Endothelial cell of umbilical vein (primary cell): Measurements from ENCODE around the gene GPATCH4. TPM values are rescaled to one million over a fixed set of nuclear protein-coding genes. Genes with fewer than 3 reads are reported as not detected.

Experiments
- BruUV-seq: library from RNA; stranded (reverse); fragments of 400-500 nt; replicated peaks from 2 replicates; lab custom pipeline; 2021; lab: Mats Ljungman, UMichigan
- CTCF ChIA-PET: fragments of 300-600, 350-600 bp; sonication (Branson Sonifier 250); formaldehyde crosslinking; loops from one replicate; lab custom pipeline; 2021; ENCODE audit warnings: antibody characterized with exemption, inconsistent platforms; lab: Charles Lee
- POLR2A ChIA-PET: fragments of 300-600, 350-600 bp; sonication (Branson Sonifier 250); formaldehyde crosslinking; loops from one replicate; lab custom pipeline; 2021; ENCODE audit warnings: antibody characterized with exemption, inconsistent platforms; lab: Charles Lee
- DNase-seq: peaks from one replicate; pipeline ENCODE4 v3.0.0-alpha.2; 2011; ENCODE audit warnings: low read depth, low spot score
- FAIRE-seq: peaks from 2 replicates; lab custom pipeline; 2011; peaks lifted over from hg19 to GRCh38; lab: Jason Lieb, UNC
- H2AFZ ChIP-seq: 2 replicates; pipeline ENCODE4 v1.6.0; 2012; ENCODE audit warnings: low read depth, low read length, control low read depth, inconsistent platforms
- H3K27ac ChIP-seq: 2 replicates; pipeline ENCODE4 v1.5.1; 2011; ENCODE audit warnings: low read depth, mild to moderate bottlenecking, control low read depth, low read length, moderate library complexity; ENCODE audit not compliant: insufficient read depth
- H3K27me3 ChIP-seq, 2 experiments: 2 replicates each; pipeline versions ENCODE4 v1.6.0 to v1.6.1; 2011; ENCODE audit warnings: low read length in 2 of 2, mixed read lengths in 1 of 2; ENCODE audit not compliant: control insufficient read depth in 2 of 2, insufficient read depth in 2 of 2
- H3K36me3 ChIP-seq, 2 experiments: 2 replicates in 1 of 2; 3 replicates in 1 of 2; pipeline ENCODE4 v1.5.1; 2011; ENCODE audit warnings: low read length in 2 of 2, mild to moderate bottlenecking in 1 of 2, moderate library complexity in 1 of 2; ENCODE audit not compliant: control insufficient read depth in 2 of 2, insufficient read depth in 2 of 2; ENCODE audit errors: extremely low read depth in 1 of 2
- H3K4me1 ChIP-seq: 3 replicates; pipeline ENCODE4 v1.5.1; 2011; ENCODE audit warnings: mild to moderate bottlenecking, low read length; ENCODE audit not compliant: control insufficient read depth, insufficient read depth; ENCODE audit errors: extremely low read depth
- H3K4me2 ChIP-seq: 2 replicates; pipeline ENCODE4 v1.6.1; 2011; ENCODE audit warnings: low read length, control low read depth, mixed read lengths; ENCODE audit not compliant: insufficient read depth
- H3K4me3 ChIP-seq, 3 experiments: fragments of 200-600 bp in 1 of 3; sonication (generic), shearing (Covaris generic) in 1 of 3; replicated peaks in 1 of 3; 2 replicates each; pipeline ENCODE4 v1.5.1; 2011 to 2016; ENCODE audit warnings: control low read depth in 3 of 3, low read length in 3 of 3, mild to moderate bottlenecking in 2 of 3, inconsistent platforms in 1 of 3, low read depth in 1 of 3, moderate library complexity in 1 of 3; ENCODE audit not compliant: insufficient read depth in 1 of 3
- H3K79me2 ChIP-seq: 2 replicates; pipeline ENCODE4 v1.6.0; 2012; ENCODE audit warnings: low read length, inconsistent platforms; ENCODE audit not compliant: control insufficient read depth, insufficient read depth
- H3K9ac ChIP-seq: replicated peaks from 2 replicates; pipeline ENCODE3; 2011; ENCODE audit warnings: low read length, control low read depth; ENCODE audit not compliant: insufficient read depth; ENCODE audit errors: extremely low read depth
- H3K9me1 ChIP-seq: replicated peaks from 3 replicates; pipeline ENCODE4 v1.6.0; 2011; ENCODE audit warnings: mild to moderate bottlenecking, low read length; ENCODE audit not compliant: control insufficient read depth, insufficient read depth; ENCODE audit errors: extremely low read depth
- H3K9me3 ChIP-seq: replicated peaks from 2 replicates; pipeline ENCODE4 v1.5.1; 2012; ENCODE audit warnings: low read length, inconsistent platforms; ENCODE audit not compliant: control insufficient read depth, insufficient read depth
- H4K20me1 ChIP-seq: replicated peaks from 2 replicates; pipeline ENCODE3; 2011; ENCODE audit warnings: mild to moderate bottlenecking, low read length; ENCODE audit not compliant: control insufficient read depth, insufficient read depth; ENCODE audit errors: extremely low read depth
- EZH2 ChIP-seq: IDR thresholded peaks from 2 replicates; pipeline ENCODE4 v1.6.1; 2012; ENCODE audit warnings: borderline replicate concordance, low read depth, mild to moderate bottlenecking, moderate library complexity, low read length, inconsistent platforms; ENCODE audit not compliant: severe bottlenecking
- GATA2 ChIP-seq: IDR thresholded peaks from 2 replicates; pipeline ENCODE4 v1.7.0; 2011; ENCODE audit warnings: low read depth, mild to moderate bottlenecking, moderate library complexity, mixed read lengths, low read length; ENCODE audit not compliant: insufficient read length, insufficient read depth
- POLR2AphosphoS5 ChIP-seq: IDR thresholded peaks from 2 replicates; pipeline ENCODE4 v1.6.1; 2012; ENCODE audit warnings: low read depth, mild to moderate bottlenecking, control low read depth, low read length, moderate library complexity; ENCODE audit not compliant: insufficient read depth
- dilution Hi-C: fragments of 300-500 bp; cut with MboI; formaldehyde crosslinking; loops from one replicate; pipeline ENCODE4 v1.15.0; 2019; ENCODE audit warnings: low sequenced_read_pairs; ENCODE audit not compliant: extremely low pct_ligation_motif_present
- intact Hi-C: fragments of 100-400 bp; cut with micrococcal nuclease; formaldehyde crosslinking; loops from one replicate; pipeline ENCODE4 v1.10.0; 2022
- polyA plus RNA-seq, 4 experiments: library from polyadenylated mRNA; depleted of rRNA in 3 of 4; stranded (reverse) in 3 of 4; unstranded in 1 of 4; fragments of >200 nt; gene quantifications; 2 replicates each; pipeline versions ENCODE4 v1.2.1 to v1.2.3, GENCODE V29; 2011 to 2012; ENCODE audit warnings: missing spikeins in 1 of 4
- total RNA-seq: library from RNA; stranded (reverse); gene quantifications from 2 replicates; pipeline ENCODE4 v1.2.3, GENCODE V29; 2021
- TF ChIP-seq, protein P1 (sequence below): IDR thresholded peaks from 2 replicates; pipeline ENCODE4 v1.6.1; 2011; ENCODE audit not compliant: insufficient read depth, insufficient read length
- TF ChIP-seq, protein P2 (sequence below), 2 donors: IDR thresholded peaks; 1 replicate in 1 of 2; 2 replicates in 1 of 2; pipeline ENCODE4 v1.5.1; 2011; ENCODE audit warnings: low read length in 2 of 2, mild to moderate bottlenecking in 2 of 2, moderate library complexity in 2 of 2, control low read depth in 1 of 2, inconsistent platforms in 1 of 2, low read depth in 1 of 2; ENCODE audit not compliant: insufficient read depth in 1 of 2; ENCODE audit errors: extremely low read depth in 1 of 2

The GPATCH4 gene
- total and polyA plus RNA-seq, 2 donors (not counting 3 experiments of a cell fraction or from before 2014, with no cell fraction given): 22.4 to 29.2 TPM

GRCh38 chr1:156560585-156561163, 40.6 kb downstream of the GPATCH4 start:
- DNase-seq (no peak), FAIRE-seq (no peak)
- H3K79me2 ChIP-seq: no peaks in the 10 kb centered on the region
- dilution Hi-C loops (no loop called here), intact Hi-C loops (loop anchor here (10.0 kb wide), 1 partner anchor 1074 kb away; no protein-coding TSS in a partner anchor)
- no peaks in the 10 kb centered on the region for H4K20me1 ChIP-seq
- no peaks in the 10 kb centered on the region for H3K4me1 ChIP-seq
- no peak overlapping the region for H3K4me3 ChIP-seq
- no peak overlapping the region for H3K27ac ChIP-seq
- H3K9me1 ChIP-seq: no peaks in the 10 kb centered on the region
- no peak overlapping the region for H3K9ac ChIP-seq
- H3K36me3 ChIP-seq: peaks cover 12 to 23% of the 10 kb centered on the region in 2 experiments
- ChIA-PET CTCF (interaction anchor here (1.0 kb wide), 1 partner anchor 80 kb away, joined by 3 read pairs; no protein-coding TSS in a partner anchor), POLR2A (no interaction called here)
- no peak overlapping the region for H3K4me2 ChIP-seq
- no peak for TF ChIP-seq POLR2AphosphoS5
- no peak for TF ChIP-seq GATA2
- TF ChIP-seq, protein P1, sequence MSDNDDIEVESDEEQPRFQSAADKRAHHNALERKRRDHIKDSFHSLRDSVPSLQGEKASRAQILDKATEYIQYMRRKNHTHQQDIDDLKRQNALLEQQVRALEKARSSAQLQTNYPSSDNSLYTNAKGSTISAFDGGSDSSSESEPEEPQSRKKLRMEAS: no peak
- no peak for TF ChIP-seq EZH2
- TF ChIP-seq, protein P2, sequence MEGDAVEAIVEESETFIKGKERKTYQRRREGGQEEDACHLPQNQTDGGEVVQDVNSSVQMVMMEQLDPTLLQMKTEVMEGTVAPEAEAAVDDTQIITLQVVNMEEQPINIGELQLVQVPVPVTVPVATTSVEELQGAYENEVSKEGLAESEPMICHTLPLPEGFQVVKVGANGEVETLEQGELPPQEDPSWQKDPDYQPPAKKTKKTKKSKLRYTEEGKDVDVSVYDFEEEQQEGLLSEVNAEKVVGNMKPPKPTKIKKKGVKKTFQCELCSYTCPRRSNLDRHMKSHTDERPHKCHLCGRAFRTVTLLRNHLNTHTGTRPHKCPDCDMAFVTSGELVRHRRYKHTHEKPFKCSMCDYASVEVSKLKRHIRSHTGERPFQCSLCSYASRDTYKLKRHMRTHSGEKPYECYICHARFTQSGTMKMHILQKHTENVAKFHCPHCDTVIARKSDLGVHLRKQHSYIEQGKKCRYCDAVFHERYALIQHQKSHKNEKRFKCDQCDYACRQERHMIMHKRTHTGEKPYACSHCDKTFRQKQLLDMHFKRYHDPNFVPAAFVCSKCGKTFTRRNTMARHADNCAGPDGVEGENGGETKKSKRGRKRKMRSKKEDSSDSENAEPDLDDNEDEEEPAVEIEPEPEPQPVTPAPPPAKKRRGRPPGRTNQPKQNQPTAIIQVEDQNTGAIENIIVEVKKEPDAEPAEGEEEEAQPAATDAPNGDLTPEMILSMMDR (IDR thresholded peaks at IDR 0.05; ENCODE audit: extremely low read depth in 1 of 2, insufficient read depth in 1 of 2, low read depth in 1 of 2, low read length in 2 of 2): no peak
- H2AFZ ChIP-seq: no peak overlapping the region
- H3K27me3 ChIP-seq: no peaks in the 10 kb centered on the region
- BruUV-seq: no TSS peak
- H3K9me3 ChIP-seq: no peaks in the 10 kb centered on the region
